Measurements from ENCODE around the gene HBD. TPM values are rescaled to one million over a fixed set of nuclear protein-coding genes. Genes with fewer than 3 reads are reported as not detected.

Gene HBD
- total and polyA plus RNA-seq, 9 of the 15 experiments (the other 6 are each of a cell fraction or from before 2014, with no cell fraction given), result 11.8 to 169 (median 36.0) TPM

- TF ChIP-seq ZNF830 (CRISPR knock-in tag; IDR thresholded peaks at IDR 0.05) (no peak), ZNF592 (IDR thresholded peaks at IDR 0.05) (peak; percentile 37; the same call in 1 of the 2 replicates), NR2C2 (CRISPR knock-in tag; IDR thresholded peaks at IDR 0.05) (no peak), NR2C2 (tag; IDR thresholded peaks at IDR 0.05) (peak; percentile 63; the same call in 1 of the 2 replicates), STAT5B (CRISPR knock-in tag; IDR thresholded peaks at IDR 0.05) (no peak), NR4A1 (CRISPR knock-in tag; IDR thresholded peaks at IDR 0.05) (no peak), NR4A1 (tag; IDR thresholded peaks at IDR 0.05) (peak; percentile 31; the same call in 1 of the 2 replicates), NR2C1 (IDR thresholded peaks at IDR 0.05) (peak; percentile 60), NR2C1 (tag; IDR thresholded peaks at IDR 0.05) (peak; percentile 76), ZNF449 (CRISPR knock-in tag; IDR thresholded peaks at IDR 0.05) (0 out of 2 replicates have a peak, but pooled peaks have one; percentile 18)
- Histone ChIP-seq H3K9me3 (replicated peaks; ENCODE audit: control insufficient read depth, insufficient read depth, low read depth, low read length) (no peaks in the 10 kb centered on the region), H3K27me3 (ENCODE audit: control insufficient read depth in 2 of 2, insufficient read depth in 2 of 2, low read length in 2 of 2) (no peaks in the 10 kb centered on the region), H3K27ac (ENCODE audit: extremely low read depth, low read depth, low read length) (peak overlapping the region; percentile 51), H3K4me3 (no peak overlapping the region), H3K79me2 (ENCODE audit: control insufficient read depth, insufficient read depth, low read length) (peaks cover 91% of the 10 kb centered on the region), H4K20me1 (replicated peaks; ENCODE audit: control insufficient read depth, insufficient read depth, low read length) (no peaks in the 10 kb centered on the region), H3K36me3 (ENCODE audit: control insufficient read depth, insufficient read depth, low read length) (peaks cover 54% of the 10 kb centered on the region), H3K9me1 (ENCODE audit: control insufficient read depth, insufficient read depth, low read length) (no peaks in the 10 kb centered on the region), H2AFZ (ENCODE audit: low read depth, low read length) (no peak overlapping the region), H3K4me1 (replicated peaks in 1 of 2; ENCODE audit: control insufficient read depth in 2 of 2, insufficient read depth in 2 of 2, low read length in 2 of 2) (peaks cover 34 to 92% of the 10 kb centered on the region in 2 experiments), H3K9ac (ENCODE audit: insufficient read depth in 1 of 2, low read depth in 2 of 2, low read length in 2 of 2) (peak overlapping the region in 1 of 2 experiments; percentile 3; a peak in 1 of 4 replicates), H3K4me2 (ENCODE audit: insufficient read depth, low read length) (peak overlapping the region; percentile 22; the same call in 1 of the 2 replicates)
- intact Hi-C loops (cut with micrococcal nuclease), result loop anchor here (10.0 kb wide), 2 partner anchors 222 to 312 kb away; partner anchors contain the start of genes TRIM6 and UBQLN3
- no TSS peak for BruUV-seq (replicated peaks)
- WGBS (ENCODE audit: insufficient coverage, low coverage, missing lambda C conversion rate), result 66% methylated on average over 2 of the region's 2 CpGs
- DNase-seq (ENCODE audit: extremely low read depth in 1 of 4, low spot score in 3 of 4) (no peak), FAIRE-seq (no peak), ATAC-seq (no peak)
- CTCF ChIA-PET (ENCODE audit: low intra/inter-chr PET ratio), result no interaction called here
- in situ Hi-C loops (cut with MboI), result no loop called here
- POLR2A ChIA-PET, result interaction anchor here (0.8 to 1.9 kb wide), 2 partner anchors 32 to 353 kb away, joined by 3 to 7 read pairs; partner anchors contain the start of gene HBG1
These were observed 48.3 kb upstream of the HBD start for GRCh38 chr11:5282628-5283027.

All from K562 (cell line).